Measurements from ENCODE around the gene PROCR.

Gene PROCR

DNA sequence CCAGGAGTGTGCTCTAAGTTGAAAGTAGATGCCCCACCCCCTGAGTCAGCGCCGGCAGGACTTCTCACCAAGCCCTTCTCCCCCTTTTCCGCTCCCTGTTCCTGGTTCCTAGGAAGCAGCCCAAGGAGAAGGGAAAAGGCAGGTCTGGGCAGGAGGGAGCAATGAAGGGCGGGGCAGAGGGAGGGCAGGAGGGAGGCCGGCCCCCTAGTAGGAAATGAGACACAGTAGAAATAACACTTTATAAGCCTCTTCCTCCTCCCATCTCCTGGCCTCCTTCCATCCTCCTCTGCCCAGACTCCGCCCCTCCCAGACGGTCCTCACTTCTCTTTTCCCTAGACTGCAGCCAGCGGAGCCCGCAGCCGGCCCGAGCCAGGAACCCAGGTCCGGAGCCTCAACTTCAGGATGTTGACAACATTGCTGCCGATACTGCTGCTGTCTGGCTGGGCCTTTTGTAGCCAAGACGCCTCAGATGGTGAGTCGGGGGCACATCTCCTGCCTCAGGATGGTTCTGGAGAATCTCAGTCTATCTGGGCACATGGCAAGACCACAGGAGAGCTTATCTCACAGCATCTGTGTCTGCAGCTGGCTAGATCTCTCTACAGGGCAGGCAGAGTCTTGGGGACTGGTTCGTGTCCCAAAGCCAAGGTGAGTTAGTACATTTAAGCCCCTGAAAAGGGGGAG is at the start of gene PROCR:
Gene PROCR (plus strand): TSS at position 320 of the 681 bp plus-strand sequence. CDS start 83 bp downstream, at position 403.
- H3K27ac ChIP-seq (ENCODE audit: low read depth, low read length) = no peak within 1 kb of the TSS

DNA sequence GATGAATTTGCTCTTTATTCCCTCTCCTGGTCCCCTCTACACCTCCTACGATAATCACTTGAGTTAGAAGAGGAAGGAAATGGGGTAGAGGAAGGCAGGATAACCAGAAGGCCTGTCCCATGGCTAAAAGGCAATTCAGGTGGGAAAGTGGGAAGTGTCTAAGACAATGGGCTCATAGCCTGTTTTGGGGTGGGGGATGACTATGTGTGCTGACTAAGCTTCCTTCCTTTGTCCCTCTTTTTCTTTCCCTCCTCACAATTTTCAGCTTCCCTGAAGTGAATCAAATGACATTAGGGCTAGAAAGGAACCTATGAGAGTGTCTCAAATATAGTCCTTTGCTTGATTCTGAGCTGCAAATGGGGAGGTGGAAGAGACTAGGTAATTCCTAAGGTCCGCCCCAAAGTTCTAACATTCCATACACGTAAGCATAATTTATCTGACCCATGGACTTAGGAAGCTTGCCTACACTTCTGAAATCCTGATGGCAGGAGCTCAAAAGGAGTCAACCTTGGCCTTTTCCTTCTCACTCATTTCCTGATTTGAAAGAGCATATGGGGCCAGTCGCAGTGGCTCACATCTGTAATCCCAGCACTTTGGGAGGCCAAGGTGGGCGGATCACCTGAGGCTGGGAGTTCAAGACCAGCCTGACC is 49.0 kb upstream of the PROCR start:
- no peaks in the 10 kb centered on the region for H3K27me3 ChIP-seq (ENCODE audit: control insufficient read depth, low read length)
- no peaks in the 10 kb centered on the region for H4K20me1 ChIP-seq (ENCODE audit: control insufficient read depth, insufficient read depth, low read depth, low read length)
- no peaks in the 10 kb centered on the region for H3K9me3 ChIP-seq (ENCODE audit: control insufficient read depth, insufficient read depth, low read length)
- no peaks in the 10 kb centered on the region for H3K79me2 ChIP-seq (ENCODE audit: control insufficient read depth, low read length)
- no peak overlapping the region for H3K4me2 ChIP-seq (ENCODE audit: low read length)
- no peaks in the 10 kb centered on the region for H3K9me2 ChIP-seq (replicated peaks; ENCODE audit: control insufficient read depth, low read length)
- H3K4me1 ChIP-seq (ENCODE audit: control insufficient read depth, low read length) = no peaks in the 10 kb centered on the region
- TF ChIP-seq EZH2phosphoT487 (IDR thresholded peaks at IDR 0.05; ENCODE audit: borderline replicate concordance, low read length) = no peak
- TF ChIP-seq, protein P1, sequence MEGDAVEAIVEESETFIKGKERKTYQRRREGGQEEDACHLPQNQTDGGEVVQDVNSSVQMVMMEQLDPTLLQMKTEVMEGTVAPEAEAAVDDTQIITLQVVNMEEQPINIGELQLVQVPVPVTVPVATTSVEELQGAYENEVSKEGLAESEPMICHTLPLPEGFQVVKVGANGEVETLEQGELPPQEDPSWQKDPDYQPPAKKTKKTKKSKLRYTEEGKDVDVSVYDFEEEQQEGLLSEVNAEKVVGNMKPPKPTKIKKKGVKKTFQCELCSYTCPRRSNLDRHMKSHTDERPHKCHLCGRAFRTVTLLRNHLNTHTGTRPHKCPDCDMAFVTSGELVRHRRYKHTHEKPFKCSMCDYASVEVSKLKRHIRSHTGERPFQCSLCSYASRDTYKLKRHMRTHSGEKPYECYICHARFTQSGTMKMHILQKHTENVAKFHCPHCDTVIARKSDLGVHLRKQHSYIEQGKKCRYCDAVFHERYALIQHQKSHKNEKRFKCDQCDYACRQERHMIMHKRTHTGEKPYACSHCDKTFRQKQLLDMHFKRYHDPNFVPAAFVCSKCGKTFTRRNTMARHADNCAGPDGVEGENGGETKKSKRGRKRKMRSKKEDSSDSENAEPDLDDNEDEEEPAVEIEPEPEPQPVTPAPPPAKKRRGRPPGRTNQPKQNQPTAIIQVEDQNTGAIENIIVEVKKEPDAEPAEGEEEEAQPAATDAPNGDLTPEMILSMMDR (IDR thresholded peaks at IDR 0.05; ENCODE audit: low read depth, low read length, poor library complexity, severe bottlenecking) = no peak
- H3K4me3 ChIP-seq (ENCODE audit: low read length) = no peak overlapping the region
- H3K27ac ChIP-seq (ENCODE audit: low read depth, low read length) = no peak overlapping the region
- peaks cover 22% of the 10 kb centered on the region for H3K36me3 ChIP-seq (ENCODE audit: control insufficient read depth, low read length)
- no peaks in the 10 kb centered on the region for H3F3A ChIP-seq (ENCODE audit: control insufficient read depth, insufficient read depth)

More for the DNA sequence above, at the start of gene PROCR:
- Histone ChIP-seq H3K9me2 (replicated peaks; ENCODE audit: control insufficient read depth, low read length) (no peaks in the 10 kb centered on the region), H3K4me1 (ENCODE audit: control insufficient read depth, low read length) (peaks cover 11% of the 10 kb centered on the region), H3F3A (ENCODE audit: control insufficient read depth, insufficient read depth) (no peaks in the 10 kb centered on the region), H3K79me2 (ENCODE audit: control insufficient read depth, low read length) (no peaks in the 10 kb centered on the region), H3K4me3 (ENCODE audit: low read length) (peak within 1 kb of the TSS; percentile 45), H3K27me3 (ENCODE audit: control insufficient read depth, low read length) (peaks cover 11% of the 10 kb centered on the region), H3K4me2 (ENCODE audit: low read length) (peak within 1 kb of the TSS; percentile 66), H3K36me3 (ENCODE audit: control insufficient read depth, low read length) (no peaks in the 10 kb centered on the region), H3K9me3 (ENCODE audit: control insufficient read depth, insufficient read depth, low read length) (no peaks in the 10 kb centered on the region), H4K20me1 (ENCODE audit: control insufficient read depth, insufficient read depth, low read depth, low read length) (no peaks in the 10 kb centered on the region)
- TF ChIP-seq, protein P1 (IDR thresholded peaks at IDR 0.05; ENCODE audit: low read depth, low read length, poor library complexity, severe bottlenecking) = no peak
- no peak for TF ChIP-seq EZH2phosphoT487 (IDR thresholded peaks at IDR 0.05; ENCODE audit: borderline replicate concordance, low read length)

DNA sequence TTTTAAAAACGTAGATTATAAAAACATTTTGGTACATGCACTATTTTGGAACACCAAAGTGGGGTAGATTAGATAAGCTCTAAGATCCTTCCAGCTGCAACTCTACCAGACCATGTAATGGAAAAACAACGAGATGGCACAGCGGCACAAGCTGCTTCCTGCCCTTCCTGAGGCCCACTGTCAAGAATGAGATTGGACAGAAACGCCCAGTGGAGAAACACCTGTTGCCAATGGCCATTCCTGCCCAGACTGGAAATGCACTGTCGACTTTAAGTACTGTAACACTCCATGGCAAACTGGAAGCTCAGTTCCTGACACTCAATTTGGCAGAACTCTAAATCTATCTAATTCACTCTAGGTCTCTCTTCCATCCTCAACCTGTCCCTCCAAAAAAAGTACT is 46.1 kb upstream of the PROCR start:
- no peaks in the 10 kb centered on the region for H3F3A ChIP-seq (ENCODE audit: control insufficient read depth, insufficient read depth)
- no peak overlapping the region for H3K4me2 ChIP-seq (ENCODE audit: low read length)
- no peaks in the 10 kb centered on the region for H3K27me3 ChIP-seq (ENCODE audit: control insufficient read depth, low read length)
- H3K27ac ChIP-seq (ENCODE audit: low read depth, low read length) = no peak overlapping the region
- H3K36me3 ChIP-seq (ENCODE audit: control insufficient read depth, low read length) = peaks cover 22% of the 10 kb centered on the region
- H3K9me2 ChIP-seq (replicated peaks; ENCODE audit: control insufficient read depth, low read length) = no peaks in the 10 kb centered on the region
- no peaks in the 10 kb centered on the region for H3K9me3 ChIP-seq (ENCODE audit: control insufficient read depth, insufficient read depth, low read length)
- no peak overlapping the region for H3K4me3 ChIP-seq (ENCODE audit: low read length)
- H4K20me1 ChIP-seq (ENCODE audit: control insufficient read depth, insufficient read depth, low read depth, low read length) = no peaks in the 10 kb centered on the region
- no peaks in the 10 kb centered on the region for H3K79me2 ChIP-seq (ENCODE audit: control insufficient read depth, low read length)
- H3K4me1 ChIP-seq (ENCODE audit: control insufficient read depth, low read length) = no peaks in the 10 kb centered on the region
- TF ChIP-seq, protein P1 (IDR thresholded peaks at IDR 0.05; ENCODE audit: low read depth, low read length, poor library complexity, severe bottlenecking) = no peak
- TF ChIP-seq EZH2phosphoT487 (IDR thresholded peaks at IDR 0.05; ENCODE audit: borderline replicate concordance, low read length) = no peak
